SK-N-SH treated with all-trans-retinoic acid at 6 μM for 48 hours (cell line): ENCODE data around the gene DLG2.

Experiments
- ATAC-seq: fragments of 200-7000 bp; cut with Tn5 transposase; 3 replicates; pipeline ENCODE4 v1.9.1; 2020; ENCODE audit warnings: mild to moderate bottlenecking, moderate library complexity
- ARNTL ChIP-seq: fragments of 450-650 bp; formaldehyde crosslinking; IDR thresholded peaks from 2 replicates; pipeline ENCODE4 v1.5.0; 2020; ENCODE audit warnings: low read depth, mild to moderate bottlenecking, moderate library complexity, borderline replicate concordance
- BACH2 ChIP-seq: fragments of 250-450 bp; sonication (Bioruptor Pico); IDR thresholded peaks from 2 replicates; pipeline ENCODE4 v1.9.0; 2021; ENCODE audit warnings: mild to moderate bottlenecking, borderline replicate concordance
- CREB5 ChIP-seq: fragments of 250-450 bp; sonication (Bioruptor Pico); IDR thresholded peaks from 2 replicates; pipeline ENCODE4 v1.5.1; 2020; ENCODE audit warnings: low read depth, mild to moderate bottlenecking, moderate library complexity
- CSDC2 ChIP-seq: fragments of 250-450 bp; sonication (Bioruptor Pico); IDR thresholded peaks from 2 replicates; pipeline ENCODE4 v1.5.0; 2020; ENCODE audit warnings: mild to moderate bottlenecking, moderate library complexity
- CSRNP3 ChIP-seq: fragments of 250-450 bp; sonication (Bioruptor Pico); IDR thresholded peaks from 2 replicates; pipeline ENCODE4 v1.5.1; 2021; ENCODE audit warnings: mild to moderate bottlenecking, moderate library complexity
- ESRRG ChIP-seq: fragments of 250-450 bp; sonication (Bioruptor Pico); IDR thresholded peaks from 2 replicates; pipeline ENCODE4 v1.6.1; 2021; ENCODE audit warnings: mild to moderate bottlenecking
- ISL1 ChIP-seq: fragments of 250-450 bp; sonication (Bioruptor Pico); IDR thresholded peaks from 2 replicates; pipeline ENCODE4 v2.1.2; 2022; ENCODE audit warnings: mild to moderate bottlenecking, moderate library complexity
- PATZ1 ChIP-seq: fragments of 250-450 bp; sonication (Bioruptor Pico); IDR thresholded peaks from 2 replicates; pipeline ENCODE4 v1.8.0; 2020; ENCODE audit warnings: mild to moderate bottlenecking, moderate library complexity, borderline replicate concordance
- POU6F1 ChIP-seq: fragments of 250-450 bp; sonication (Bioruptor Pico); IDR thresholded peaks from 2 replicates; pipeline ENCODE4 v1.8.0; 2021; ENCODE audit warnings: low read depth, mild to moderate bottlenecking, moderate library complexity, borderline replicate concordance
- PPARA ChIP-seq: fragments of 250-450 bp; sonication (Bioruptor Pico); IDR thresholded peaks from 2 replicates; pipeline ENCODE4 v1.5.0; 2020; ENCODE audit warnings: mild to moderate bottlenecking, borderline replicate concordance
- RARB ChIP-seq: fragments of 250-450 bp; sonication (Bioruptor Pico); IDR thresholded peaks from 2 replicates; pipeline ENCODE4 v1.8.0; 2021; ENCODE audit warnings: mild to moderate bottlenecking, moderate library complexity
- SNAI2 ChIP-seq: fragments of 250-450 bp; sonication (Bioruptor Pico); IDR thresholded peaks from 2 replicates; pipeline ENCODE4 v1.5.0; 2020; ENCODE audit warnings: mild to moderate bottlenecking, moderate library complexity
- TCF4 ChIP-seq: fragments of 250-450 bp; sonication (Bioruptor Pico); IDR thresholded peaks from 2 replicates; pipeline ENCODE4 v1.8.0; 2021; ENCODE audit warnings: mild to moderate bottlenecking, moderate library complexity, borderline replicate concordance
- TOX ChIP-seq: fragments of 250-450 bp; sonication (Bioruptor Pico); IDR thresholded peaks from 2 replicates; pipeline ENCODE4 v1.8.0; 2021; ENCODE audit warnings: mild to moderate bottlenecking, moderate library complexity, borderline replicate concordance
- TSHZ2 ChIP-seq: fragments of 250-450 bp; sonication (Bioruptor Pico); IDR thresholded peaks from 2 replicates; pipeline ENCODE4 v1.5.0; 2020; ENCODE audit warnings: mild to moderate bottlenecking, moderate library complexity
- ZC3H10 ChIP-seq: fragments of 250-450 bp; sonication (Bioruptor Pico); IDR thresholded peaks from 2 replicates; pipeline ENCODE4 v1.5.1; 2021; ENCODE audit warnings: mild to moderate bottlenecking, moderate library complexity
- ZFP30 ChIP-seq: fragments of 450-650 bp; formaldehyde crosslinking; IDR thresholded peaks from 2 replicates; pipeline ENCODE4 v1.5.0; 2022; ENCODE audit warnings: mild to moderate bottlenecking, moderate library complexity
- ZNF565 ChIP-seq: fragments of 450-650 bp; formaldehyde crosslinking; conservative IDR thresholded peaks from 2 replicates; pipeline ENCODE4 v1.5.0; 2020; ENCODE audit warnings: low read depth, mild to moderate bottlenecking, moderate library complexity
- ZNF70 ChIP-seq: fragments of 450-650 bp; formaldehyde crosslinking; IDR thresholded peaks from 2 replicates; pipeline ENCODE4 v1.5.0; 2020; ENCODE audit warnings: mild to moderate bottlenecking, moderate library complexity
- ZNF8 ChIP-seq: fragments of 450-650 bp; formaldehyde crosslinking; IDR thresholded peaks from 2 replicates; pipeline ENCODE4 v1.5.0; 2020; ENCODE audit warnings: mild to moderate bottlenecking, moderate library complexity

Gene DLG2

GRCh38 chr11:84295815-84296214, 1331.3 kb downstream of the DLG2 start:
- no peak for ATAC-seq

GRCh38 chr11:84292955-84293354, 1334.2 kb downstream of the DLG2 start:
- no peak for TF ChIP-seq TSHZ2 (CRISPR knock-in tag)
- no peak for ATAC-seq

More at GRCh38 chr11:84295815-84296214, 1331.3 kb downstream of the DLG2 start:
- no peak for TF ChIP-seq ARNTL (CRISPR knock-in tag)
- TF ChIP-seq TCF4 = no peak
- no peak for TF ChIP-seq PPARA (CRISPR knock-in tag)
- TF ChIP-seq ZNF8 (CRISPR knock-in tag) = no peak
- no peak for TF ChIP-seq BACH2
- no peak for TF ChIP-seq TOX (CRISPR knock-in tag)
- no peak for TF ChIP-seq CREB5 (CRISPR knock-in tag)
- no peak for TF ChIP-seq PATZ1 (CRISPR knock-in tag)
- no peak for TF ChIP-seq ISL1 (CRISPR knock-in tag)
- TF ChIP-seq ZNF70 (CRISPR knock-in tag) = no peak
- TF ChIP-seq ZFP30 (CRISPR knock-in tag) = no peak
- TF ChIP-seq CSDC2 (CRISPR knock-in tag) = no peak
- TF ChIP-seq RARB = no peak
- no peak for TF ChIP-seq CSRNP3 (CRISPR knock-in tag)
- no peak for TF ChIP-seq SNAI2
- TF ChIP-seq POU6F1 = no peak
- TF ChIP-seq ZNF565 (CRISPR knock-in tag) = no peak

GRCh38 chr11:84292006-84292405, 1335.1 kb downstream of the DLG2 start:
- no peak; the same call in 2 of the 3 replicates for ATAC-seq

More at GRCh38 chr11:84292006-84292405, 1335.1 kb downstream of the DLG2 start:
- TF ChIP-seq ARNTL (CRISPR knock-in tag) (no peak), PATZ1 (CRISPR knock-in tag) (no peak), TOX (CRISPR knock-in tag) (no peak), ISL1 (CRISPR knock-in tag) (no peak), ZNF565 (CRISPR knock-in tag) (no peak), TSHZ2 (CRISPR knock-in tag) (no peak), PPARA (CRISPR knock-in tag) (no peak), ZNF70 (CRISPR knock-in tag) (no peak), CREB5 (CRISPR knock-in tag) (no peak), ZC3H10 (no peak), TCF4 (no peak), ZNF8 (CRISPR knock-in tag) (no peak), ZFP30 (CRISPR knock-in tag) (no peak), ESRRG (no peak)
- TF ChIP-seq, all 23 proteins: peak for 0
